Measurements from ENCODE around the gene CD8B. TPM values are rescaled to one million over a fixed set of nuclear protein-coding genes. Genes with fewer than 3 reads are reported as not detected.
A peak's percentile ranks its signal among the peaks of the same experiment; 100 is the strongest.

Gene CD8B
- total and polyA plus RNA-seq, 8 donors: 0.68 to 14.0 (median 2.8) TPM; not detected in 2

DNA sequence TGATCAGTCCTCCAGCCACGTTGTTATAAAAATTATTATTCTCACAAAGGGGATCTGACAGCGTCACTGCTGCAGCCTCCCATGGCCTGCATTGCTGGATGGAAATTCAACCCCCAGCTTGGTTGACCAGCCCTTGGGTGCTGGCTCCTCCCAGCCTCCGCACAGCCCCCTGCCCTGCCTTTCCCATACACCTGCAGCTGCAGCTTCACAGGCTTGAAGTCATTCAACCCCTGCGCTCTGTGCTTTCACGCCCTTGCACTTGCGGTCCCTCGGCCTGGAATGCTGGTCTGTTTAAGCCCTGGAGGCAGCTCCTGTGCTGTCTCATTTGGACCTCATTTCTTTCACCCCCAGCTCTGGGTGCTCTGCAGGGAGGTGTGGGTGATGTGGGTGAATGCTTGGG, 70.1 kb downstream of the CD8B start:
- intact Hi-C loops (cut with DNase I; ENCODE audit: low total_unique reads): no loop called here
- Histone ChIP-seq H3K9me3 (peaks cover 0 to 12% (median 7%) of the 10 kb centered on the region in 4 donors), H3K27ac (peak overlapping the region in 4 of 5 donors; percentile 11 to 74 (median 66)), H3K4me1 (peaks cover 22 to 42% (median 35%) of the 10 kb centered on the region in 4 donors), H3K36me3 (no peaks in the 10 kb centered on the region), H3K4me3 (peak overlapping the region in 3 of 4 donors; percentile 27 to 42 (median 32)), H3K27me3 (peaks cover 35 to 87% (median 60%) of the 10 kb centered on the region in 3 donors)
- WGBS, 5 donors: 27 to 45% (median 37%) methylated on average over 7 of the region's 7 CpGs
- no peak for TF ChIP-seq POLR2AphosphoS5 (IDR thresholded peaks at IDR 0.05)
- TF ChIP-seq POLR2A (IDR thresholded peaks at IDR 0.05): no peak
- TF ChIP-seq, protein P1, sequence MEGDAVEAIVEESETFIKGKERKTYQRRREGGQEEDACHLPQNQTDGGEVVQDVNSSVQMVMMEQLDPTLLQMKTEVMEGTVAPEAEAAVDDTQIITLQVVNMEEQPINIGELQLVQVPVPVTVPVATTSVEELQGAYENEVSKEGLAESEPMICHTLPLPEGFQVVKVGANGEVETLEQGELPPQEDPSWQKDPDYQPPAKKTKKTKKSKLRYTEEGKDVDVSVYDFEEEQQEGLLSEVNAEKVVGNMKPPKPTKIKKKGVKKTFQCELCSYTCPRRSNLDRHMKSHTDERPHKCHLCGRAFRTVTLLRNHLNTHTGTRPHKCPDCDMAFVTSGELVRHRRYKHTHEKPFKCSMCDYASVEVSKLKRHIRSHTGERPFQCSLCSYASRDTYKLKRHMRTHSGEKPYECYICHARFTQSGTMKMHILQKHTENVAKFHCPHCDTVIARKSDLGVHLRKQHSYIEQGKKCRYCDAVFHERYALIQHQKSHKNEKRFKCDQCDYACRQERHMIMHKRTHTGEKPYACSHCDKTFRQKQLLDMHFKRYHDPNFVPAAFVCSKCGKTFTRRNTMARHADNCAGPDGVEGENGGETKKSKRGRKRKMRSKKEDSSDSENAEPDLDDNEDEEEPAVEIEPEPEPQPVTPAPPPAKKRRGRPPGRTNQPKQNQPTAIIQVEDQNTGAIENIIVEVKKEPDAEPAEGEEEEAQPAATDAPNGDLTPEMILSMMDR (IDR thresholded peaks at IDR 0.05): no peak
- no peak for TF ChIP-seq EP300 (IDR thresholded peaks at IDR 0.05)
- DNase-seq: no peak

DNA sequence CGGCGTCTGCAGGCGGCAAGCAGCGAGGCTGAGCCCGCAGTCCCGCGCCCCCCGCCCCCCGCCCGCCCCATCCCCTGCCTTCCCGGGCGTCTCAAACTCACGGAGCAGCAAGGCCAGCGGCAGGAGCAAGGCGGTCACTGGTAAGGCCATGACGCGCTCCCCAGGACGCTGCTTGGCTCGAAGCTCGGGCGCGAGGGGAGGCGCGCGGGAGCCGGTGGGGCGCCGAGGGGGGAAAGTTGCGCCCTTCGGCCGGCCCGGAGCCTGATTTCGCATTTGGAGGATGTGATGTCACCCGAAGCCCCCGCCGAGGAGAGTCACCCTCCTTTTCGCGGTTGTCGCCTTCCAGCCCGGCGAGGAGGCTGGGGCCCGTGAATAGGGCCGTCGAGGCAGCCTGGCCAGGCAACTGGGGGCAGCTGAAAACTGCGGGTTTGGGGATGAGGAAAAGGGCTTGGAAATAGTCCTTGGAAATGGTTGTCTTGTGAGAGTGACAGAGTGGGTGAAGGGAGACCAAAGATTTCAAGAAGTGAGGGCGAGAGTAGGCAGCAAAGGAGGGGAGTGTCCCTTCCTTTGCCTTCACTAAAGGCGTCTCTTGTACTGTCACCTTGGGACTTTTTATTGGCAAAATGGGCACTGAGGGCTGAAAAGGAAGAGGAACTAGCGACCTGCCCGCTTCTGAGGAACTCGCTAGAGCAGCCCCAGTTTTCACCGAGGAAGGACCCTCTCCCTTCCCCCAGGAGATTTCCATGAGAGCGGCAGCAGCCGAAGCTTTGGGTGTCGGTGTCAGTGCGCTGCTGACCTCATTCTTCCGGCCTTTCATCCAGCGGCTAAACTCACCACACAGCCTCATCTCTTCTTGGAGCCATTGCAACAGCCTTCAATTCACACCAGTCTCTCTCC, 70.8 kb downstream of the CD8B start, which contains the start of gene CD8A:
TSS of gene CD8A (minus strand) at position 238 of the 897 bp plus-strand sequence. CDS start at position 150, 88 bp downstream.
- Histone ChIP-seq H3K4me1 (peaks cover 22 to 42% (median 35%) of the 10 kb centered on the region in 4 donors), H3K36me3 (no peaks in the 10 kb centered on the region), H3K9me3 (peaks cover 0 to 5% (median under 1%) of the 10 kb centered on the region in 4 donors), H3K4me3 (peak within 1 kb of the TSS; percentile 27 to 42 (median 36)), H3K27ac (peak within 1 kb of the TSS; percentile 11 to 74 (median 63)), H3K27me3 (peaks cover 35 to 88% (median 60%) of the 10 kb centered on the region in 3 donors)
- intact Hi-C loops (cut with DNase I; ENCODE audit: low total_unique reads): no loop called here
- TF ChIP-seq EP300 (IDR thresholded peaks at IDR 0.05) (no peak), POLR2AphosphoS5 (IDR thresholded peaks at IDR 0.05) (no peak), POLR2A (IDR thresholded peaks at IDR 0.05) (no peak)
- TF ChIP-seq, protein P1 (IDR thresholded peaks at IDR 0.05): no peak
- peak in 1 of 2 donors; percentile 62 for DNase-seq
- 3 to 7% (median 4%) methylated on average over 24 to 57 of the region's 57 CpGs for WGBS, 5 donors

DNA sequence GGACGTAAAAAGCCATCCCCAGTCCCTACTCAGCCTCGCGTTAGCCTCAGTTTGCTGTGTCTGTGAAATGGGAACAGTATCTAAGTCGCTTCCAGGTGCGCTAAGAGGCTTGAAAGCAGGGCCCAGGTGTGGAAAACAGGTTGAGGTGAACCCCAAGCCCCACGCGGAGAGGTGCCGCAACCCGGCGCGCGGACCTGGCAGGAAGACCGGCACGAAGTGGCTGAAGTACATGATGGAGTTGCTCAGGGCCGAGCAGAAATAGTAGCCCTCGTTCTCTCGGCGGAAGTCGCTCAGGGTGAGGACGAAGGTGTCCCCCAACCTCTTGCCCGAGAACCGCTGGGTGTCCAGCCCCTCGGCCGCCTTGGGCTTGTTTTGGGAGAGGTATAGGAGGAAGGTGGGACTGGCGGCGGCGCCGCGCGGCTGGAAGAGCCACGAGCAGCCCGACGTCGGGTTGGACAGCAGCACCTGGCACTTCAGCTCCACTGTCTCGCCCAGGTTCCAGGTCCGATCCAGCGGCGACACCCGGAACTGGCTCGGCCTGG, 71.5 kb downstream of the CD8B start:
- peaks cover 22 to 42% (median 35%) of the 10 kb centered on the region in 4 donors for H3K4me1 ChIP-seq
- peak in 1 of 2 donors; percentile 49 for DNase-seq
- no peaks in the 10 kb centered on the region for H3K36me3 ChIP-seq
- peaks cover 0 to under 1% (median 0%) of the 10 kb centered on the region in 4 donors for H3K9me3 ChIP-seq
- H3K27ac ChIP-seq: peak overlapping the region; percentile 7 to 74 (median 63)
- intact Hi-C loops (cut with DNase I; ENCODE audit: low total_unique reads): no loop called here
- H3K4me3 ChIP-seq: peak overlapping the region; percentile 27 to 42 (median 36)
- TF ChIP-seq EP300 (IDR thresholded peaks at IDR 0.05) (no peak), POLR2AphosphoS5 (IDR thresholded peaks at IDR 0.05) (no peak), POLR2A (IDR thresholded peaks at IDR 0.05) (no peak)
- TF ChIP-seq, protein P1 (IDR thresholded peaks at IDR 0.05): no peak
- WGBS, 5 donors: 6 to 15% (median 6%) methylated on average over 18 to 40 of the region's 40 CpGs
- H3K27me3 ChIP-seq: peaks cover 35 to 87% (median 60%) of the 10 kb centered on the region in 3 donors

DNA sequence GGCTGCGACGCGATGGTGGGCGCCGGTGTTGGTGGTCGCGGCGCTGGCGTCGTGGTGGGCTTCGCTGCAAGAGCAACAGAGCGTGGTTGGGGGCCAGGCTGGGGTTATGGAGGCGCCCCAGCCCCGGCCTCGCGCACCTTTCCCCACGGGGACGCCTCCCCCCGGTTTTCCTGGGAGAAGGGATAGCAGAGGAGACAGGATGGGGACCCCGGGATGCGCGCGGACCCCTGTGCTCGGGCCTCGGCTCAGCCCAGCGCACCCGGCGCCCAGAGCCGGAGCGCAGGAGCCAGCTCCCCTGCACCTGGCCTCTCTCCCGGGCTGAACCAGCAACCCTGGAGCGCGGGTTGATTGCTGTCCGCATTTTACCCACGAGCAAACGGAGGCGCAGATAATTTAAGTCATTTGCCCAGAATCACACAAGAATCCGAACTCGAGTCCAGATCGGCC, 72.0 kb downstream of the CD8B start:
- no peaks in the 10 kb centered on the region for H3K9me3 ChIP-seq
- no peak for TF ChIP-seq POLR2A (IDR thresholded peaks at IDR 0.05)
- TF ChIP-seq, protein P1 (IDR thresholded peaks at IDR 0.05): no peak
- no peak for TF ChIP-seq EP300 (IDR thresholded peaks at IDR 0.05)
- TF ChIP-seq POLR2AphosphoS5 (IDR thresholded peaks at IDR 0.05): no peak
- H3K4me1 ChIP-seq: peaks cover 22 to 42% (median 35%) of the 10 kb centered on the region in 4 donors
- peak overlapping the region; percentile 27 to 42 (median 36) for H3K4me3 ChIP-seq
- H3K36me3 ChIP-seq: no peaks in the 10 kb centered on the region
- peak overlapping the region in 4 of 5 donors; percentile 7 to 74 (median 66) for H3K27ac ChIP-seq
- peaks cover 35 to 82% (median 57%) of the 10 kb centered on the region in 3 donors for H3K27me3 ChIP-seq
- intact Hi-C loops (cut with DNase I; ENCODE audit: low total_unique reads): no loop called here
- 8 to 19% (median 11%) methylated on average over 12 to 40 of the region's 40 CpGs for WGBS, 5 donors
- no peak for DNase-seq

Data from stomach (tissue), 9 donors.